Sigmoid colon (tissue), 4 donors: Measurements from ENCODE around the gene CEBPG.

Experiments used
- EP300 ChIP-seq, 4 donors: sonication (generic); formaldehyde crosslinking; IDR thresholded peaks; one replicate each; pipeline ENCODE4 v1.6.1; 2017; ENCODE audit warnings: antibody characterized with exemption in 4 of 4
- POLR2AphosphoS5 ChIP-seq, 4 donors: sonication (generic); formaldehyde crosslinking; IDR thresholded peaks; one replicate each; pipeline ENCODE4 v1.6.1; 2017; ENCODE audit warnings: antibody characterized with exemption in 4 of 4
- TF ChIP-seq, protein P1 (sequence below), 4 experiments: fragments of 450-650 bp in 3 of 4; fragments of 200-600 bp in 1 of 4; IDR thresholded peaks; one replicate each; pipeline ENCODE4 v1.5.1; 2016 to 2019; ENCODE audit warnings: antibody characterized with exemption in 4 of 4, mild to moderate bottlenecking in 3 of 4, moderate library complexity in 2 of 4

DNA sequence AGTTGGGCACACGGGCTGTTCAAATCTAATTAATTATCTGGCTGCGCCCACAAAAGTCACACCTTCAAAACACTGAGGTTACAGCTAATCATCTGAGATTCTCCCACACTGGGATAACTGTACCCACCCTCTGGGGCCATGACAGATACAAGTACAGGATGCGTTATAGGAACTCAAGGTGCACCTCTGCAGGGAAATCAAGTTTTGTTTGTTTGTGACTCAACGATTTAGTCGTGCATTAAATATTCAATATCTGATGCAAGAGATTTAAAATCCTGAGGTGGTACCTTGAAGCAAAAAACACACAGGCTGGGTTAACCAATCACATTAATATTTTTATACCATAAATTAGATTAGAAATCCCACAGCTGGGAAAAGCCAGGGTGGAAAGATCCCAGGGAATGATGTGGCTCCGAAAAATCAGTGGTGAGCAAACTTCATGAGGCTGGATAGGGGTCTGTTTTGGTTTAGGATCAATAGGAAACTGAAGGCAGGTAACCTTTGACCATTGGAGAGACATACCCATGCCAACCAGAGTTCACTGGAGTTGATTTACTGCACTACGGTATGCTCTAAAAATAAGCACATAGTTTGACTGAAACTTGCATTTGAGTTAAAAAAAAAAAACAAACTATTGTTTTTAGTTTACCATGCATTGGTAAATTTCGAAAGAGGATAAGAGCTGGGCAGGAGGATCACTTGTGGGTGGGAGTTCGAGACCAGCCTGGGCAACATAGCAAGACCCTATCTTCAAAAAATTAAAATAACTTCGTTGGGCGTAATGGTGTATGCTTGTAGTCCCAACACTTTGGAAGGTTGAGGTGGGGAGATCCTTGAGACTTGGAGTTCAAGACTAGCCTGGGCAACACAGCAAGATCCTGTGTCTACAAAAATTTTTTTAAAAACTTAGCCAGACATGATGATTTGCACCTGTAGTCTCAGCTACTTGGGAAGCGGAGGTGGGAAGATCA, 23.9 kb upstream of the CEBPG start:
- no peak for TF ChIP-seq POLR2AphosphoS5 (IDR thresholded peaks at IDR 0.05)
- TF ChIP-seq, protein P1, sequence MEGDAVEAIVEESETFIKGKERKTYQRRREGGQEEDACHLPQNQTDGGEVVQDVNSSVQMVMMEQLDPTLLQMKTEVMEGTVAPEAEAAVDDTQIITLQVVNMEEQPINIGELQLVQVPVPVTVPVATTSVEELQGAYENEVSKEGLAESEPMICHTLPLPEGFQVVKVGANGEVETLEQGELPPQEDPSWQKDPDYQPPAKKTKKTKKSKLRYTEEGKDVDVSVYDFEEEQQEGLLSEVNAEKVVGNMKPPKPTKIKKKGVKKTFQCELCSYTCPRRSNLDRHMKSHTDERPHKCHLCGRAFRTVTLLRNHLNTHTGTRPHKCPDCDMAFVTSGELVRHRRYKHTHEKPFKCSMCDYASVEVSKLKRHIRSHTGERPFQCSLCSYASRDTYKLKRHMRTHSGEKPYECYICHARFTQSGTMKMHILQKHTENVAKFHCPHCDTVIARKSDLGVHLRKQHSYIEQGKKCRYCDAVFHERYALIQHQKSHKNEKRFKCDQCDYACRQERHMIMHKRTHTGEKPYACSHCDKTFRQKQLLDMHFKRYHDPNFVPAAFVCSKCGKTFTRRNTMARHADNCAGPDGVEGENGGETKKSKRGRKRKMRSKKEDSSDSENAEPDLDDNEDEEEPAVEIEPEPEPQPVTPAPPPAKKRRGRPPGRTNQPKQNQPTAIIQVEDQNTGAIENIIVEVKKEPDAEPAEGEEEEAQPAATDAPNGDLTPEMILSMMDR (IDR thresholded peaks at IDR 0.05) = no peak
- TF ChIP-seq EP300 (IDR thresholded peaks at IDR 0.05) = no peak
